Osteocyte (in vitro differentiated cells): ENCODE data around the gene PCED1B. TPM values are rescaled to one million over a fixed set of nuclear protein-coding genes. Genes with fewer than 3 reads are reported as not detected.
"Not testable (repeated sequence)": the region's sequence is repeated elsewhere in the genome, so short reads cannot be mapped to it uniquely, and the experiment has no call there.

Source experiments
- DNase-seq: peaks from one replicate; pipeline ENCODE4 v3.0.0; 2021; ENCODE audit warnings: mixed read lengths; ENCODE audit not compliant: unreplicated experiment; ENCODE audit errors: extremely low spot score
- H3K27ac Mint-ChIP-seq: one replicate; pipeline ENCODE4 v1.8.0; 2021; ENCODE audit warnings: mild to moderate bottlenecking, mixed read lengths; ENCODE audit not compliant: unreplicated experiment
- H3K27me3 Mint-ChIP-seq: one replicate; pipeline ENCODE4 v1.8.0; 2021; ENCODE audit warnings: mixed read lengths; ENCODE audit not compliant: unreplicated experiment
- H3K36me3 Mint-ChIP-seq: one replicate; pipeline ENCODE4 v1.8.0; 2021; ENCODE audit warnings: mixed read lengths; ENCODE audit not compliant: unreplicated experiment
- H3K4me1 Mint-ChIP-seq: one replicate; pipeline ENCODE4 v1.8.0; 2021; ENCODE audit warnings: mixed read lengths; ENCODE audit not compliant: unreplicated experiment
- H3K4me3 Mint-ChIP-seq: one replicate; pipeline ENCODE4 v1.8.0; 2021; ENCODE audit warnings: mild to moderate bottlenecking, moderate library complexity, mixed read lengths; ENCODE audit not compliant: unreplicated experiment
- H3K9me3 Mint-ChIP-seq: one replicate; pipeline ENCODE4 v1.8.0; 2021; ENCODE audit warnings: mixed read lengths; ENCODE audit not compliant: unreplicated experiment
- CTCF ChIP-seq: fragments of 200-600 bp; sonication (generic); IDR thresholded peaks from 2 replicates; pipeline ENCODE4 v1.5.0; 2021; ENCODE audit warnings: antibody characterized with exemption, mild to moderate bottlenecking, moderate library complexity
- total RNA-seq: library from RNA; stranded (reverse); gene quantifications from 2 replicates; pipeline ENCODE4 v1.2.1, GENCODE V29; 2021

The PCED1B gene
- total RNA-seq, 1 donor from 2014 or later: 1.6 TPM

- DNase-seq: no peak
- Mint-ChIP-seq H3K36me3 (no peaks in the 10 kb centered on the region), H3K4me3 (no peak overlapping the region), H3K4me1 (peaks cover 11% of the 10 kb centered on the region), H3K9me3 (no peaks in the 10 kb centered on the region), H3K27ac (no peak overlapping the region), H3K27me3 (no peaks in the 10 kb centered on the region)
- no peak for TF ChIP-seq CTCF
Observed at GRCh38 chr12:47041327-47041726, 38.1 kb upstream of the PCED1B start.

GRCh38 chr12:47048541-47048940 is 30.9 kb upstream of the PCED1B start:
- no peak for TF ChIP-seq CTCF
- peaks cover 2% of the 10 kb centered on the region for H3K27me3 Mint-ChIP-seq
- no peak overlapping the region for H3K4me3 Mint-ChIP-seq
- no peaks in the 10 kb centered on the region for H3K4me1 Mint-ChIP-seq
- DNase-seq: no peak
- H3K9me3 Mint-ChIP-seq: peaks cover 18% of the 10 kb centered on the region
- no peaks in the 10 kb centered on the region for H3K36me3 Mint-ChIP-seq
- no peak overlapping the region for H3K27ac Mint-ChIP-seq

- not testable (repeated sequence) for H3K27ac Mint-ChIP-seq, DNase-seq, H3K36me3 Mint-ChIP-seq, H3K27me3 Mint-ChIP-seq, H3K4me1 Mint-ChIP-seq, H3K4me3 Mint-ChIP-seq
- peaks cover 20% of the 10 kb centered on the region for H3K9me3 Mint-ChIP-seq
Observed at GRCh38 chr12:47051291-47051690, 28.1 kb upstream of the PCED1B start.

GRCh38 chr12:47052274-47052673 is 27.1 kb upstream of the PCED1B start:
- H3K27ac Mint-ChIP-seq: no peak overlapping the region
- peaks cover 2% of the 10 kb centered on the region for H3K27me3 Mint-ChIP-seq
- H3K9me3 Mint-ChIP-seq: peaks cover 24% of the 10 kb centered on the region
- H3K36me3 Mint-ChIP-seq: no peaks in the 10 kb centered on the region
- DNase-seq: no peak
- H3K4me3 Mint-ChIP-seq: no peak overlapping the region
- no peak for TF ChIP-seq CTCF
- no peaks in the 10 kb centered on the region for H3K4me1 Mint-ChIP-seq

- Mint-ChIP-seq H3K9me3 (peaks cover 31% of the 10 kb centered on the region), H3K27me3 (no peaks in the 10 kb centered on the region), H3K27ac (no peak overlapping the region), H3K4me1 (no peaks in the 10 kb centered on the region), H3K36me3 (no peaks in the 10 kb centered on the region), H3K4me3 (no peak overlapping the region)
- no peak for DNase-seq
- no peak for TF ChIP-seq CTCF
Observed at GRCh38 chr12:47053961-47054360, 25.5 kb upstream of the PCED1B start.

GRCh38 chr12:47054659-47055058 is 24.8 kb upstream of the PCED1B start:
- H3K27ac Mint-ChIP-seq: no peak overlapping the region
- peaks cover 2% of the 10 kb centered on the region for H3K36me3 Mint-ChIP-seq
- DNase-seq: no peak
- no peak for TF ChIP-seq CTCF
- H3K4me3 Mint-ChIP-seq: no peak overlapping the region
- no peaks in the 10 kb centered on the region for H3K27me3 Mint-ChIP-seq
- peaks cover 38% of the 10 kb centered on the region for H3K9me3 Mint-ChIP-seq
- no peaks in the 10 kb centered on the region for H3K4me1 Mint-ChIP-seq

GRCh38 chr12:47055856-47056255 is 23.6 kb upstream of the PCED1B start:
- not testable (repeated sequence) for H3K4me3 Mint-ChIP-seq, H3K4me1 Mint-ChIP-seq, DNase-seq, H3K36me3 Mint-ChIP-seq, H3K27me3 Mint-ChIP-seq, H3K27ac Mint-ChIP-seq
- H3K9me3 Mint-ChIP-seq: peaks cover 42% of the 10 kb centered on the region

GRCh38 chr12:47056944-47057343 is 22.5 kb upstream of the PCED1B start:
- H3K9me3 Mint-ChIP-seq: peaks cover 34% of the 10 kb centered on the region
- H3K27ac Mint-ChIP-seq, H3K4me1 Mint-ChIP-seq, DNase-seq, H3K4me3 Mint-ChIP-seq, H3K27me3 Mint-ChIP-seq, H3K36me3 Mint-ChIP-seq: not testable (repeated sequence)
